Right atrium auricular region (tissue), 2 donors: ENCODE results near the gene RAPGEF2. TPM values are rescaled to one million over a fixed set of nuclear protein-coding genes. Genes with fewer than 3 reads are reported as not detected.
A peak's percentile ranks its signal among the peaks of the same experiment; 100 is the strongest.
"Not testable (repeated sequence)": the region's sequence is repeated elsewhere in the genome, so short reads cannot be mapped to it uniquely, and the experiment has no call there.

Experiments used
- DNase-seq: peaks from one replicate; pipeline ENCODE4 v3.0.0-alpha.2; 2019; ENCODE audit warnings: low spot score
- H3K27ac ChIP-seq, 2 donors: fragments of 200-600 bp; sonication (generic); 1 replicate in 1 of 2; 2 replicates in 1 of 2; pipeline ENCODE4 v1.5.1; 2016 to 2019
- H3K27me3 ChIP-seq, 2 donors: fragments of 200-600 bp; sonication (generic); one replicate each; pipeline versions ENCODE4 v1.5.1 to v1.6.0; 2017 to 2019
- H3K36me3 ChIP-seq: fragments of 200-600 bp; sonication (generic); one replicate; pipeline ENCODE4 v1.5.1; 2016
- H3K4me1 ChIP-seq, 2 donors: fragments of 200-600 bp; sonication (generic); one replicate each; pipeline versions ENCODE4 v1.5.1 to v1.6.0; 2017 to 2019
- H3K4me3 ChIP-seq, 2 donors: fragments of 200-600 bp; sonication (generic); 1 replicate in 1 of 2; 2 replicates in 1 of 2; pipeline ENCODE4 v1.5.1; 2017 to 2019; ENCODE audit warnings: mild to moderate bottlenecking in 1 of 2, moderate library complexity in 1 of 2
- H3K9me3 ChIP-seq, 2 donors: fragments of 200-600 bp; sonication (generic); one replicate each; pipeline ENCODE4 v1.5.1; 2019
- CTCF ChIP-seq, 2 donors: fragments of 200-600 bp; sonication (generic); IDR thresholded peaks; one replicate each; pipeline ENCODE4 v1.5.1; 2019; ENCODE audit warnings: antibody characterized with exemption in 2 of 2
- total RNA-seq, 2 donors: library from RNA; depleted of rRNA; stranded (reverse); fragments of >200 nt; gene quantifications; one replicate each; pipeline ENCODE4 v1.1.0, GENCODE V29; 2016

RAPGEF2 gene
- total RNA-seq, 2 donors from 2014 or later = 49.8 to 51.5 TPM

GRCh38 chr4:159069922-159070321 is 33.0 kb upstream of the RAPGEF2 start:
- no peak for TF ChIP-seq CTCF (IDR thresholded peaks at IDR 0.05)

GRCh38 chr4:159070742-159071141 is 32.1 kb upstream of the RAPGEF2 start:
- H3K27ac ChIP-seq = no peak overlapping the region
- H3K4me1 ChIP-seq = no peaks in the 10 kb centered on the region
- TF ChIP-seq CTCF (IDR thresholded peaks at IDR 0.05) = no peak
- H3K36me3 ChIP-seq = no peaks in the 10 kb centered on the region
- no peak overlapping the region for H3K4me3 ChIP-seq
- no peak for DNase-seq
- no peaks in the 10 kb centered on the region for H3K9me3 ChIP-seq
- H3K27me3 ChIP-seq = no peaks in the 10 kb centered on the region

More at GRCh38 chr4:159069922-159070321, 33.0 kb upstream of the RAPGEF2 start:
- no peaks in the 10 kb centered on the region for H3K4me1 ChIP-seq
- no peak for DNase-seq
- no peak overlapping the region for H3K4me3 ChIP-seq
- no peak overlapping the region for H3K27ac ChIP-seq
- H3K36me3 ChIP-seq = no peaks in the 10 kb centered on the region
- H3K27me3 ChIP-seq = no peaks in the 10 kb centered on the region
- no peaks in the 10 kb centered on the region for H3K9me3 ChIP-seq

- DNase-seq = no peak
Measured at GRCh38 chr4:159071178-159071968, 31.5 kb upstream of the RAPGEF2 start.

GRCh38 chr4:159071969-159072765 is 30.7 kb upstream of the RAPGEF2 start:
- no peaks in the 10 kb centered on the region for H3K9me3 ChIP-seq
- no peaks in the 10 kb centered on the region for H3K27me3 ChIP-seq
- no peak for TF ChIP-seq CTCF (IDR thresholded peaks at IDR 0.05)
- no peaks in the 10 kb centered on the region for H3K36me3 ChIP-seq
- no peak overlapping the region for H3K4me3 ChIP-seq
- H3K27ac ChIP-seq = no peak overlapping the region
- no peaks in the 10 kb centered on the region for H3K4me1 ChIP-seq
- no peak for DNase-seq

More at GRCh38 chr4:159071178-159071968, 31.5 kb upstream of the RAPGEF2 start:
- H3K4me3 ChIP-seq = no peak overlapping the region
- TF ChIP-seq CTCF (IDR thresholded peaks at IDR 0.05) = no peak
- H3K27me3 ChIP-seq = no peaks in the 10 kb centered on the region
- H3K4me1 ChIP-seq = no peaks in the 10 kb centered on the region
- H3K9me3 ChIP-seq = no peaks in the 10 kb centered on the region
- H3K27ac ChIP-seq = peak overlapping the region in 1 of 2 donors; percentile 23
- no peaks in the 10 kb centered on the region for H3K36me3 ChIP-seq

GRCh38 chr4:159075531-159075932 is 27.3 kb upstream of the RAPGEF2 start:
- no peaks in the 10 kb centered on the region for H3K27me3 ChIP-seq

GRCh38 chr4:159077018-159077417 is 25.9 kb upstream of the RAPGEF2 start:
- not testable (repeated sequence) for DNase-seq, H3K36me3 ChIP-seq, H3K4me3 ChIP-seq, H3K4me1 ChIP-seq, H3K27me3 ChIP-seq, H3K9me3 ChIP-seq, H3K27ac ChIP-seq

More at GRCh38 chr4:159075531-159075932, 27.3 kb upstream of the RAPGEF2 start:
- H3K36me3 ChIP-seq = no peaks in the 10 kb centered on the region
- no peak for DNase-seq
- TF ChIP-seq CTCF (IDR thresholded peaks at IDR 0.05) = no peak
- H3K4me3 ChIP-seq = no peak overlapping the region
- H3K9me3 ChIP-seq = no peaks in the 10 kb centered on the region
- no peak overlapping the region for H3K27ac ChIP-seq
- no peaks in the 10 kb centered on the region for H3K4me1 ChIP-seq
